Ovary (tissue), 3 donors: ENCODE measurements around the gene PAPOLB.

Experiments
- CTCF ChIP-seq, 3 donors: fragments of 450-650 bp in 2 of 3; fragments of 200-600 bp in 1 of 3; IDR thresholded peaks; one replicate each; pipeline versions ENCODE4 v1.5.1 to v1.8.0; 2016 to 2022; ENCODE audit warnings: antibody characterized with exemption in 3 of 3, mild to moderate bottlenecking in 1 of 3
- EP300 ChIP-seq: sonication (generic); formaldehyde crosslinking; IDR thresholded peaks from one replicate; pipeline ENCODE4 v1.6.1; 2017; ENCODE audit warnings: antibody characterized with exemption
- POLR2A ChIP-seq: fragments of 450-650 bp; IDR thresholded peaks from one replicate; pipeline ENCODE4 v1.6.1; 2017; ENCODE audit warnings: antibody characterized with exemption, mild to moderate bottlenecking, moderate library complexity
- donor health status: DM: no; HTN: no; CAD: no.

GRCh38 chr7:4906682-4907081 lies 44.9 kb upstream of the PAPOLB start:
- TF ChIP-seq CTCF (IDR thresholded peaks at IDR 0.05), result no peak
- no peak for TF ChIP-seq POLR2A
- no peak for TF ChIP-seq EP300
